ENCODE results near the gene TMEM270.
"Not testable (repeated sequence)": the region's sequence is repeated elsewhere in the genome, so short reads cannot be mapped to it uniquely, and the experiment has no call there.

Gene TMEM270

GRCh38 chr7:73842067-73842976 lies 18.6 kb upstream of the TMEM270 start, which contains the start of gene METTL27:
TSS of gene METTL27 (minus strand) at chr7:73842516. CDS start at chr7:73842140, 376 bp downstream.
- Mint-ChIP-seq H3K27ac (peak within 1 kb of the TSS; percentile 83), H3K27me3 (ENCODE audit: low read depth, poor library complexity) (peaks cover 8% of the 10 kb centered on the region), H3K4me1 (peaks cover 50% of the 10 kb centered on the region), H3K4me3 (peak within 1 kb of the TSS; percentile 83), H3K9me3 (peaks cover 10% of the 10 kb centered on the region), H3K36me3 (ENCODE audit: low read depth) (no peaks in the 10 kb centered on the region)
- no peak for TF ChIP-seq CTCF (IDR thresholded peaks at IDR 0.05)
- DNase-seq, result peak; percentile 94

GRCh38 chr7:73844131-73844547 lies 16.8 kb upstream of the TMEM270 start:
- Mint-ChIP-seq H3K9me3 (peaks cover 3% of the 10 kb centered on the region), H3K36me3 (ENCODE audit: low read depth) (no peaks in the 10 kb centered on the region), H3K27me3 (ENCODE audit: low read depth, poor library complexity) (peaks cover 8% of the 10 kb centered on the region), H3K27ac (peak overlapping the region; percentile 23), H3K4me3 (peak overlapping the region; percentile 48), H3K4me1 (peaks cover 44% of the 10 kb centered on the region)
- no peak for TF ChIP-seq CTCF (IDR thresholded peaks at IDR 0.05)
- DNase-seq, result no peak

GRCh38 chr7:73844848-73845460 lies 16.0 kb upstream of the TMEM270 start:
- H3K36me3 Mint-ChIP-seq (ENCODE audit: low read depth), result no peaks in the 10 kb centered on the region
- H3K4me1 Mint-ChIP-seq, result peaks cover 53% of the 10 kb centered on the region
- TF ChIP-seq CTCF (IDR thresholded peaks at IDR 0.05), result no peak
- H3K27me3 Mint-ChIP-seq (ENCODE audit: low read depth, poor library complexity), result peaks cover 6% of the 10 kb centered on the region
- no peak overlapping the region for H3K27ac Mint-ChIP-seq
- H3K9me3 Mint-ChIP-seq, result peaks cover 3% of the 10 kb centered on the region
- no peak overlapping the region for H3K4me3 Mint-ChIP-seq
- DNase-seq, result no peak

GRCh38 chr7:73845701-73846195 lies 15.2 kb upstream of the TMEM270 start:
- Mint-ChIP-seq H3K4me1 (peaks cover 57% of the 10 kb centered on the region), H3K27me3 (ENCODE audit: low read depth, poor library complexity) (peaks cover 11% of the 10 kb centered on the region), H3K27ac (peak overlapping the region; percentile 81), H3K4me3 (peak overlapping the region; percentile 27)
- not testable (repeated sequence) for H3K9me3 Mint-ChIP-seq; DNase-seq; H3K36me3 Mint-ChIP-seq (ENCODE audit: low read depth)

- Mint-ChIP-seq H3K27me3 (ENCODE audit: low read depth, poor library complexity) (peaks cover 31% of the 10 kb centered on the region), H3K27ac (no peak overlapping the region), H3K9me3 (peaks cover 3% of the 10 kb centered on the region), H3K4me3 (no peak overlapping the region), H3K36me3 (ENCODE audit: low read depth) (no peaks in the 10 kb centered on the region), H3K4me1 (peaks cover 66% of the 10 kb centered on the region)
- TF ChIP-seq CTCF (IDR thresholded peaks at IDR 0.05), result no peak
- no peak for DNase-seq
These were observed 12.8 kb upstream of the TMEM270 start for GRCh38 chr7:73847941-73848723.

GRCh38 chr7:73850781-73851207 lies 10.2 kb upstream of the TMEM270 start:
- Mint-ChIP-seq H3K9me3 (peaks cover 3% of the 10 kb centered on the region), H3K36me3 (ENCODE audit: low read depth) (no peaks in the 10 kb centered on the region), H3K4me1 (peaks cover 43% of the 10 kb centered on the region), H3K27ac (no peak overlapping the region), H3K4me3 (no peak overlapping the region), H3K27me3 (ENCODE audit: low read depth, poor library complexity) (peaks cover 50% of the 10 kb centered on the region)
- TF ChIP-seq CTCF (IDR thresholded peaks at IDR 0.05), result no peak
- DNase-seq, result no peak
